HEK293 (cell line): Measurements from ENCODE around the gene NCBP2.

Experiments
- GLIS2 ChIP-seq: fragments of 450-650 bp; formaldehyde crosslinking; IDR thresholded peaks from 2 replicates; pipeline ENCODE4 v1.5.1; 2016; ENCODE audit warnings: missing biosample characterization, missing genetic modification characterization
- KLF17 ChIP-seq: fragments of 450-650 bp; formaldehyde crosslinking; IDR thresholded peaks from 2 replicates; pipeline ENCODE4 v1.5.1; 2016; ENCODE audit warnings: missing biosample characterization, missing genetic modification characterization
- ZBTB26 ChIP-seq: fragments of 450-650 bp; formaldehyde crosslinking; optimal IDR thresholded peaks from 2 replicates; pipeline ENCODE3; 2016; ENCODE audit warnings: missing biosample characterization, mild to moderate bottlenecking, missing genetic modification characterization
- ZNF138 ChIP-seq: fragments of 450-650 bp; formaldehyde crosslinking; IDR thresholded peaks from 2 replicates; pipeline ENCODE4 v1.5.1; 2016; ENCODE audit warnings: missing biosample characterization, missing genetic modification characterization, borderline replicate concordance
- ZNF146 ChIP-seq: fragments of 450-650 bp; formaldehyde crosslinking; IDR thresholded peaks from 2 replicates; pipeline ENCODE4 v1.5.1; 2016; ENCODE audit warnings: missing biosample characterization, missing genetic modification characterization
- ZNF16 ChIP-seq: fragments of 450-650 bp; formaldehyde crosslinking; IDR thresholded peaks from 2 replicates; pipeline ENCODE4 v1.5.1; 2016; ENCODE audit warnings: low read depth, missing biosample characterization, missing genetic modification characterization
- ZNF501 ChIP-seq: fragments of 450-650 bp; formaldehyde crosslinking; IDR thresholded peaks from 2 replicates; pipeline ENCODE4 v1.5.1; 2016; ENCODE audit warnings: missing biosample characterization, missing genetic modification characterization

GRCh38 chr3:196974661-196975060 is 32.3 kb upstream of the NCBP2 start:
- TF ChIP-seq ZNF146 (tag by site-specific recombination): no peak
- TF ChIP-seq ZNF16 (tag by site-specific recombination): no peak
- no peak for TF ChIP-seq KLF17 (tag by site-specific recombination)
- TF ChIP-seq ZNF138 (tag by site-specific recombination): no peak
- TF ChIP-seq GLIS2 (tag by site-specific recombination): no peak
- TF ChIP-seq ZBTB26 (tag by site-specific recombination): no peak
- TF ChIP-seq ZNF501 (tag by site-specific recombination): no peak
